ENCODE results near the gene ALDH2. TPM values are rescaled to one million over a fixed set of nuclear protein-coding genes. Genes with fewer than 3 reads are reported as not detected.
"Not testable (repeated sequence)": the region's sequence is repeated elsewhere in the genome, so short reads cannot be mapped to it uniquely, and the experiment has no call there.

The ALDH2 gene
- total RNA-seq, 2 experiments from 2014 or later = 3.2 to 3.8 TPM

DNA sequence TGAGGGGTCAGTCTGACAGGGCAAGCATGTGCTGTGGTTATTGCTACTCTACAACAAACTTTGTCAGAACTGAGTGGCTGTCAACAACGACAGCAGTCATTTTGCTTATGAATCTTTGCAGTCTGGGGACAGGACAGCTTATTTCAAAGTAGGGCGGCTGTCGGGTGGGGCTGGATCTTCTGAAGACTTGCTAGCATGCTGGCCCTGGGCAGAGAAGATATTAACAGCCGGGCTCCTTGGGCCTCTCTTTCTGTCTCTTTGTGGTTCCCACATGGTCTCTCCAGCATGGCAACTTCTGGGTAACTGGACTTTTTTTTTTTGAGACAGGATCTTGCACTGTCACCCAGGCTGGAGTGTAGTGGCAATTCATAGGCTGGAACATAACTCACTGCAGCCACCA lies 33.9 kb upstream of the ALDH2 start:
- H3K4me1 Mint-ChIP-seq (ENCODE audit: low read depth) = no peaks in the 10 kb centered on the region
- DNase-seq (no peak), ATAC-seq (no peak)
- H3K36me3 Mint-ChIP-seq (ENCODE audit: low read depth) = peaks cover 16% of the 10 kb centered on the region
- TF ChIP-seq CTCF (IDR thresholded peaks at IDR 0.05) = no peak
- no peaks in the 10 kb centered on the region for H3K9me3 Mint-ChIP-seq
- CTCF ChIA-PET = no interaction called here
- H3K4me3 Mint-ChIP-seq = no peak overlapping the region
- POLR2A ChIA-PET = no interaction called here
- intact Hi-C loops (cut with micrococcal nuclease) = no loop called here
- H3K27ac Mint-ChIP-seq = no peak overlapping the region
- H3K27me3 Mint-ChIP-seq = no peaks in the 10 kb centered on the region

- H3K9me3 Mint-ChIP-seq = no peaks in the 10 kb centered on the region
- no peaks in the 10 kb centered on the region for H3K27me3 Mint-ChIP-seq
- H3K27ac Mint-ChIP-seq = no peak overlapping the region
- no peaks in the 10 kb centered on the region for H3K4me1 Mint-ChIP-seq (ENCODE audit: low read depth)
- intact Hi-C loops (cut with micrococcal nuclease) = no loop called here
- ChIA-PET CTCF (interaction anchor here (1.1 kb wide), 1 partner anchor 79 kb away, joined by 3 read pairs; no protein-coding TSS in a partner anchor), POLR2A (no interaction called here)
- TF ChIP-seq CTCF (IDR thresholded peaks at IDR 0.05) = no peak
- H3K4me3 Mint-ChIP-seq = no peak overlapping the region
- peaks cover 16% of the 10 kb centered on the region for H3K36me3 Mint-ChIP-seq (ENCODE audit: low read depth)
- DNase-seq (no peak), ATAC-seq (no peak)
These were observed 33.3 kb upstream of the ALDH2 start for GRCh38 chr12:111733340-111733915.

DNA sequence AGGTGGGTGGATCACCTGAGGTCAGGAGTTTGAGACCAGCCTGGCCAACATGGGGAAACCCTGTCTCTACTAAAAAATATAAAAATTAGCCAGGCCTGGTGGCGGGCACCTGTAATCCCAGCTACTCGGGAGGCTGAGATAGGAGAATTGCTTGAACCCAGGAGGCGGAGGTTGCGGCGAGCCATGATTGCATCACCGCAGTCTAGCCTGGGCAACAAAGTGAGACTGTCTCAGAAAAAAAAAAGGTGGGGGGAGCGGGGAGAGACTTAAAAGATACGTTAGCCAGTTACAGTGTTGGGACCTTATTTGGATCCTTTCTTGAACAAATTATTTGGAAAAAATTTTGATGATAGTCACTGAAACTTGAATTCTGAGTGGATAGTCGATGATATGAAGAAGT lies 27.2 kb upstream of the ALDH2 start:
- H3K27me3 Mint-ChIP-seq; intact Hi-C loops (cut with micrococcal nuclease); ATAC-seq; POLR2A ChIA-PET; H3K4me3 Mint-ChIP-seq; H3K36me3 Mint-ChIP-seq (ENCODE audit: low read depth); H3K27ac Mint-ChIP-seq; CTCF ChIA-PET; H3K9me3 Mint-ChIP-seq; DNase-seq; H3K4me1 Mint-ChIP-seq (ENCODE audit: low read depth): not testable (repeated sequence)

GRCh38 chr12:111741235-111741812 lies 25.4 kb upstream of the ALDH2 start:
- no peaks in the 10 kb centered on the region for H3K27me3 Mint-ChIP-seq
- ChIA-PET CTCF (interaction anchor here (0.6 to 1.2 kb wide), 2 partner anchors 71 to 1075 kb away, joined by 3 to 6 read pairs; no protein-coding TSS in a partner anchor), POLR2A (no interaction called here)
- TF ChIP-seq CTCF (IDR thresholded peaks at IDR 0.05) = no peak
- ATAC-seq (no peak), DNase-seq (no peak)
- H3K4me1 Mint-ChIP-seq (ENCODE audit: low read depth) = no peaks in the 10 kb centered on the region
- H3K27ac Mint-ChIP-seq = no peak overlapping the region
- intact Hi-C loops (cut with micrococcal nuclease) = no loop called here
- H3K9me3 Mint-ChIP-seq = no peaks in the 10 kb centered on the region
- no peak overlapping the region for H3K4me3 Mint-ChIP-seq
- peaks cover 20% of the 10 kb centered on the region for H3K36me3 Mint-ChIP-seq (ENCODE audit: low read depth)

DNA sequence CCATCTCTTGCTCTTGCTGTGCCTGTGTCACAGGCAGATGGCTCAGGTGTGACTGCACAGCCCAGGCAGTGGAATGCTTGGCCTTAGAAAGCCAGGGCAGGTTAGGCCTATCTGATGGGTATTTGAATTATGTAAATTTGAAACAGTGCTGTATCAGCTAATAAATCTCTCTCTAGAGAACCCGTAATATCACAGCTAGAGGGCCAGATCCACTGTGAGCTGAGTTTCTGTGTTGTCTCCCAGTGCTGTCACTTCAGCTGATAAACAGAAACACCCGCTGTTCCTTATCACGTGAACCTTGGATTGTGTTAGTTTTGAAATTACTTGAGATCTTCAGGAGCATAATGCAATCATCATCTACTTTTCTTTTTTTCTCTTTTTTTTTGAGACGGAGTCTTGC lies 21.5 kb upstream of the ALDH2 start:
- H3K9me3 Mint-ChIP-seq = no peaks in the 10 kb centered on the region
- intact Hi-C loops (cut with micrococcal nuclease) = no loop called here
- H3K4me3 Mint-ChIP-seq = no peak overlapping the region
- no peak for TF ChIP-seq CTCF (IDR thresholded peaks at IDR 0.05)
- H3K36me3 Mint-ChIP-seq (ENCODE audit: low read depth) = peaks cover 13% of the 10 kb centered on the region
- H3K4me1 Mint-ChIP-seq (ENCODE audit: low read depth) = no peaks in the 10 kb centered on the region
- no peak overlapping the region for H3K27ac Mint-ChIP-seq
- no peak for DNase-seq
- ChIA-PET POLR2A (interaction anchor here (0.8 kb wide), 1 partner anchor 16 kb away, joined by 4 read pairs; no protein-coding TSS in a partner anchor), CTCF (interaction anchor here (1.2 to 1.7 kb wide), 2 partner anchors 18 to 68 kb away, joined by 3 to 5 read pairs; no protein-coding TSS in a partner anchor)
- no peak for ATAC-seq
- no peaks in the 10 kb centered on the region for H3K27me3 Mint-ChIP-seq

All from activated CD8-positive, alpha-beta T cell treated with anti-CD3 and anti-CD28 coated beads for 36 hours (primary cell).